GM18502 (cell line): ENCODE measurements around the gene MED8.
"Not testable (repeated sequence)": the region's sequence is repeated elsewhere in the genome, so short reads cannot be mapped to it uniquely, and the experiment has no call there.

Experiments used
- ATAC-seq: cut with Tn5 transposase; IDR thresholded peaks from one replicate; pipeline ENCODE4 v1.9.1; 2021; ENCODE audit warnings: mild to moderate bottlenecking; ENCODE audit not compliant: unreplicated experiment, poor library complexity

Gene MED8

DNA sequence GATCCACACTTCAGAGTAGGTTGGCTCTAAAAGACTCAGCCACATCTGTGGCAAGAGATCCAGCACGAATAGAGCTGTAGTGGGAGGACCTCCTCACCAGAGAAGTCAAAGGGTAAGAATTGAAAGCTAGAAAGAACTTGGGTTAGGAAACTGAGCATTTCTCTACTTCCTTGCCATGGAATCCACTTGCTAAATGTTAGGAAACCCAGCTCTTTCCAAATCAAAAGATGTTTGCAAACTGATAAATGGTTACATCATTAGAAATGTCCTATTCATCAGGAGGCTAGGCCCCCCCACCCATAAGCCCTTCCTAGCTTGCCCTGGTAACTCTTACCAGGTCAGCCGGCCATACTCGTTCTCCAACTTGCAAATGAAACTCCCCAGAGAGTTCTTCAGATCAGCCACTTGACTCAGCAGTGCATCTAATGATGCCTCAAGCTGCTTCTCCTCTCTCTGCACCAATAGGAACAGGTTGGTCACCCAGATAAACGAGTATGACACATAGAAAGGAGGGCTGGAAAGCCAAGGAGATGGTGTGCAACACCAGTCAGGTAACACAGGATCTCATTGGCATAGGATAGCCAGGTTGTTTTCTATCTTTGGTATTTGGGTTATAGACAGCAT lies 1.5 kb downstream of the MED8 start:
- no peak for ATAC-seq

GRCh38 chr1:43386676-43387075 lies 2.9 kb downstream of the MED8 start:
- ATAC-seq, result no peak

DNA sequence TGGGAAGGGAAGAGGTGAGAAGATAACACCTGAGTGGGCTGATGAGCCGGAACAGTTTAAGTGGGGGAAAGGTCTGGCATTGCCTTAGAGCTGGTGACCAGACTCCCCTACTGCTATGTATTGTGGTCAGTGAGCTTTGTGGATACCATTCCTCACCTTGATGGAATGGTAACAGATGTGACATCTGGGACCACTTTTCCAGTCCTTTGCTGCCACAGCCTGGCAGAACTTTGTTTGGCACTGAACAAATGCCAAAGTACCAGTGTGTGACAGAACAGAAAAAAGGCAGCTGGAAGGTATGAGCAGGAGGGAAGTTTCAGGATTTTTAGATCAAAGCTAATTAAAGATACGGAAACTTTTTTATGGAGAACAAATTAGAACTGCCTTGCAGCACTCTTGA lies 6.2 kb downstream of the MED8 start:
- ATAC-seq, result no peak

DNA sequence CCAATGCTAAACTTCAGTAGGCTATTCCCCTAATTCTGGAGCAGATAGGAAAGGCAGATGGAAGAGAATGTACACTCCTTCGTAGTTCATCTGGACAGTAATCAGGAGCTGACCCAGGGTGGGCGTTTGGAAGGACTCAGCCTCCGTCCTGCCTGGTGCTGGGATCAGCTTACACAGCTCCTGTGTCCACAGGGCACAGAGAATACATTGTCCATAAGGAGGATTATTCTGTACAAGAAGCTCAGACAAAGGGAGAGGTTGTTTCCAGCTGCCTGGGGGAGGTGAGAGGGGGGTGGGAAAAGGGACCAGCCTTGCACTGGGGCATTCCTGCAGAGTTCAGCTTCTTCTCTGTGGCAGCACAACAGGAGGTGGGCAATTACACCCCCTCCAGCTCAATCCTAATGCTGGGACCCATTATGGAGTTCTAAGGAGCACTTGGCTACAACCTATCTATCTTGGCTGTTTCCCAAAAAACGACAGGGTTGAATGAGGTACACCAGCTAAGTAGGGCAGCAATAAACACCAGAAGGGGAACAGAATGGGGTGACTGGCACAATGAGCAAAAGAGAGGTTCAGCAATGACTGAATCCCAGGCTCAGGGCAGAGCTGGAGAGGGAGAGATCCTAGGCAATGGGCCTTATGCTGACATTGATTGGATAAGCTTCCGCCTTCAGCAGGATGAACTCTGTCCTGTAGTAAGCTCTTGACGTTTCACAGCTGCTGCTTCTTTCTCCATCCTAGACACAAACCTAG lies 7.4 kb downstream of the MED8 start:
- no peak for ATAC-seq

DNA sequence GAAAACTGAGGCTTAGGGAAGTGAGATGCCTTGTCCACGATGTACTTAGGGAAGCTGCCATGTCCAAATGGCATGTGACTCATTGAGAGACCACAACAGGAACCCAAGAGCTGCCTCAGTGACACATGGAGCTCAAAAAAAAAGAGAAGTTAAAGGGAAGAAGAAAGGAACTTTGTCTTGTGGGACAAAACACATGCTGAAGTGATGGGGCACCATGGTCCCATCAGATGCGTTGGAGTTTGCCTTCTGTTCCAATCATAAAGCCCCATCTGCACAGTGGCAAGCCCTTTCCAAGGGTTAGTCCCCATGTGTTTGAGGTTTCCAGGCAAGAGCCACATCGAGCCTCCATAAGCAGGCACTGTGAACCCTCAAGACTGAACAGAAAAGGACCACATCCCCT lies 8.0 kb downstream of the MED8 start:
- no peak for ATAC-seq

GRCh38 chr1:43379476-43379875 lies 10.1 kb downstream of the MED8 start:
- ATAC-seq, result no peak

DNA sequence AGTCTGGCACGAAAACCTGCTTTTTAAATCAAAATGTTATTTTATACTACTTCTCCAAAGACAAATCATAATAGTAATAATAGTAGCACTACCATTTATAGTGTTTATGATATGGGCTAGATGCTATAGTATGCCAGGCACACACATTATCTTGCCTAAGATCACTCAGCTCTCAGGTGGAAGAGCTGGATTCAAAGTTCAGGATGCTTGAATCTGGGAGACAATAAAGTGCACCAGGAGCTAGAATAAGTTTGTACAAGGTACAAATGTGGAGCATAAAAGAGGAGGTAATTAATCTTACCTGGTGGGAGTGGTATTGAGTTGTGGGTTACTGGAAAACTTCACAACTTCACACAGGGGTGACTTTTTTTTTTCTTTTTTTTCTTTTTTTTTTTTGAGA lies 11.8 kb downstream of the MED8 start:
- ATAC-seq, result no peak

- no peak for ATAC-seq
These were observed 12.8 kb downstream of the MED8 start for GRCh38 chr1:43376723-43377235.

DNA sequence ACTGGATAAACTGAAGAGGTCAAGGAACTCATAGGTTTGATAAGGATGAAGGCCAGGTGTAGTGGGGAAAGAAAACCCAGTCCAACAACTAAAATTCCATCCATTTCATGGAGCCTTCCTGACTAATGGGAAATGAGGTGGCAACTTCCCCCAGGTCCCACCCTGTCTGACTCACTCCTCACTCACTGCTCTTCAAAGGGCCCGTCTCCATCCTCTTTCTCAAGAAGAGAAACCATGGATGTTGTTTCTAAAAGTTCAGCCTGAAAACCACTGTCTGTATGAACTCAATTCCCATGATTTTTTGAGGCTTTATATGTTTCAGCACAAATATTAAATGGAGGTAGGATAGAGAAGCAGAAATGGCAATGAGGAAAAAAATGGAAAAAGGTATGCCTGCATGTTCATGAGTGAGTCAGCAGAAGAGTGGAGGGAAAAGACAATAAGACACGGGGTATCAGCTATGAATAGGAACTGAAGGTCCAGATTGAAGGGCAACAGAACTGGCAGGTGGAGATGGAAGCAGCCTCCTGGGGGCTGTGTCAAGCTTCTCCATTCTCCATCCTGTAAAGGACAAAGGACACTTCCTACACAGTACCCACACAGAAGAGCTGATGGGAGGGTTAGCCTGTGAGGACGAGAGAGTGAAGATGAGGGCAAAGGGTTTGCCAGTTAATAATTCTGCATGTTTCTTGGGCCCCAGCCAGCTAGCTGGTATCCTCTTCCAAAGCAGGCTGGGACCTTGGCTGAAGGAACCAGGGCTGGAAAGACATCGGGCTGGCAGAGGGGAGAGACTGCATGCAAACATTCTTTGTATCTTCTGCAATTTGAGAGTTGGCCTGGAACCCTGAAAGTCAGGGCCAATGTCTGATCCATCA lies 16.3 kb downstream of the MED8 start:
- no peak for ATAC-seq

DNA sequence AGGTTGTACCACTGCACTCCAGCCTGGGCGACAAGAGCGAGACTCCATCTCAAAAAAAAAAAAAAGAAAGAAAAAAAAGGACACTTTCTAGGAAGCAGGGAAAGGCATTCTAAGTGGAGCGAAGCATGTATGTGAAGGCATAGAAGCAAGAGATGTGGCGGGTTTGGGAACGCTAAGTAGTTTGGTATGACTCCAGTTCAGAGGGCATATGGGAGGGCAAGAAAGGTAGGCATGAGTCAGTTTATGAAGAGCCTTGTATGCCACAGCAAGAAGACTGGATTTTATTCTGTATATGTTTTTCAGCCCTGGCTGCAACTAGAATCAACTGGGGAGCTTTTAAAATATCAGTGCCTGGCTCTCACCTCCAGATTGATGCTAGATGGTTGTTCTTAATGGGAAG lies 17.4 kb downstream of the MED8 start:
- no peak for ATAC-seq

- no peak for ATAC-seq
These were observed 19.0 kb downstream of the MED8 start for GRCh38 chr1:43370564-43370963.

- ATAC-seq, result not testable (repeated sequence)
These were observed 19.8 kb downstream of the MED8 start for GRCh38 chr1:43369779-43370178.

- ATAC-seq, result no peak
These were observed 21.0 kb downstream of the MED8 start for GRCh38 chr1:43368646-43369020.

DNA sequence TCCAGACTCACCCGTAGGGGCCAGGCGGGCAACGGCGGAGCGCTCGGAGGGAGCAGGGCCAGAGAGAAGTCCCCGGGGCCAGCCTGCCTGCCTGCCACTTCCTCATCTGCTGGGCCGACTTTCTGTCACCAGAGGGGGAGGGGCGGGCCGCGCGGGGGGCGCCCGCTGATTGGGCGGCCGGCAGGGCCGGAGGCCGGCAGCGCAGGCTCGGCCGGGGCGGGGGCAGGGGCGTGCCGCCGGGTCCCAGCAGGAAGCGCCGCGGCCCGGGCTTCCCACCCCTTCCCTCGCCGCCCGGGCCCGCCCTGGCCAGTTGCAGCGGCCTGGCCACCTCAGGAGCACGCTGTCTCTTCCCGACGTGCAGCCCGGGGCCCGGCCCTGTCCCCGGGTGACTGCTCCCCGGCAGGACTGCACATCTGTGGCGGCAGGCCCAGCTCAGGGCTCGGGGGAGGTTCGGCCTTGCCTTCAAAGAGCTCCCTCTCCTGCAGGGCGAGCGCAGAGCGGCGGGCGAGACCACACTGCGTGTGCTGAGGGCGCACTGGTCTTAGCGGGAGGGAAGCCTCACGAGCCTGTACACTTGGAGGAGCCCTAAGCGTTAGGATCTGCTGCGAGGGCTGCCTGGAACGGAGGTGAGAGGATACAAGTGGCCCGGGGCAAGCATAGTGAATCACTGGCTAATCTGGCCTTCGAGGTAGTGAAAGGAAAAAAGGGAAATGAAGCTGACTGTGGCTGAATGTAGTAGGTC lies 21.5 kb downstream of the MED8 start, which contains the start of gene ELOVL1:
ELOVL1 (minus strand) TSS at position 108 of the 742 bp plus-strand sequence. CDS start 2,402 bp downstream, outside the sequence.
- ATAC-seq, result peak; percentile 81

DNA sequence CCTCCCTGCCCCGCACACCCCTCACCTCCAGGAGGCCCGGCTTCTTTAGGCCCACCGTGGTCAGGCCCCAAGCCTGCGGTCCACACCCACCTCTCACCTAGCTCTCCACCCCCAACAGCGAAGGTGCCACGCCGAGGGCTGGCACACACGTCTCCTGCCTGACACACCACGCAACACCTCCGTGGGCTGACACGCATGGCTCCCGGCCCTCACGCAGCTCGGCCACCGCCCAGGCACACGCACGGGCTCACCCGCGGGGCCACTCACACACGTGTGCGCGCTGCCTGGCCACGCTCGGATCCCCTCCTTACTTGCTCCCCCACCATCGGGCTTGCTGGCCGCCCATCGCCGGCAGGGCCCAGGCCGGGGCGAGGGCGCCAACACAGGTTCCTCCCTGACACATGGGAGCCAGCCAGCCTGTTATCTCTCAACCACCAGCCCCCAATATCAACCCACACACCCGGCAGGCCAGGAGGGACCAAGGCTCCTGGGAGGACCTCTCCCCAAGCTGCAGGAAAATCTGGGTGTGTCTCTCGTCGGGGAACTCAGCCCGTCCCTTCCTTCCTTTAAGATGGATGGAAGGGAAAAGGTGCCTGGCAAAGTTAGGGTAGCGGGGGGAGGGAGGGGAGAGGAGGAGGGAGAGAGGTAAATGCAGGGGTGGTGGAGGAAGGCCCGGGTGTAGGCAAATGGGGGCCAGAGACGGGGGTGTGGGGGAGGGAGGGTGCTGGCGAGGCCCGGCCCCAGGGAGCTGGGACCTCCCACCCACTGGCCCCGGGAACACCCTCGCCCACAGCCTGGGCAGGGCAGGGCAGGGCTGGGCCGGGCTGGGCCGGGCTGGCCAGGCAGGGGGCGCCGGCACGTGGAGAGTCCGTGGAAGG lies 22.3 kb downstream of the MED8 start:
- peak; percentile 45 for ATAC-seq

- ATAC-seq, result no peak
These were observed 23.0 kb downstream of the MED8 start for GRCh38 chr1:43366601-43367025.

- no peak for ATAC-seq
These were observed 23.4 kb downstream of the MED8 start for GRCh38 chr1:43366179-43366578.

GRCh38 chr1:43365678-43366077 lies 23.9 kb downstream of the MED8 start:
- ATAC-seq, result no peak

DNA sequence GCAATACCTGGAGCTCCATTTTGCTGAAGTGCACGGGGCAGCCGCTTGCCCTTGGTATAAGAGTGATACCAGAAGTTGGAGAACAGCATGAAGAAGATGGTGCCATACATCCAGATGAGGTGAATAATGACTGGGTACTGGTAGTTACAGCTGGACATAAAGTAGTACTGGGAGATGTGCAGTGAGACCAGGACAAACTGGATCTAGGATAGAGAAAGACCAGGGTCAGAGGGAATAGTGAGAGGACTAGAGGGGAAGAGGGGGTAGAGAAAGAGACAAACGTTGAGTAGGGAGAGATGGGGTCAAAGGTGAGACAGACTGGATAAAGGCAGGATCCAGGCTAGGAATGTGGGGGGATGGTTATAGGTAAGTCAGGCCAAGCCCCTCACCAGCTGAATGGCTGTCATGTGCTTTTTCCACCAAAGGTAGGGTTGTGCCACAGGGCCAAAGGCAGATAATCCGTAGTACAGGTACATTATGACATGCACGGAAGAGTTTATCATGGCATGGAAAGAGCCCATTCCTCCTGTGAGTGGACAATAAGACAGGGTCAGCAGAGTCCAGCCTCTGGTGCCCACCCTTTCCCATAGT lies 25.6 kb downstream of the MED8 start:
- ATAC-seq, result no peak
